Hematopoietic multipotent progenitor cell treated with erythropoietin and hydrocortisone succinate and interleukin-3 and kit ligand, for 8 days (in vitro differentiated cells): Measurements from ENCODE around the gene BCLAF1.

ENCODE experiments used
- DNase-seq: peaks from one replicate; pipeline ENCODE4 v3.0.0-alpha.2; 2015

The BCLAF1 gene, protein sequence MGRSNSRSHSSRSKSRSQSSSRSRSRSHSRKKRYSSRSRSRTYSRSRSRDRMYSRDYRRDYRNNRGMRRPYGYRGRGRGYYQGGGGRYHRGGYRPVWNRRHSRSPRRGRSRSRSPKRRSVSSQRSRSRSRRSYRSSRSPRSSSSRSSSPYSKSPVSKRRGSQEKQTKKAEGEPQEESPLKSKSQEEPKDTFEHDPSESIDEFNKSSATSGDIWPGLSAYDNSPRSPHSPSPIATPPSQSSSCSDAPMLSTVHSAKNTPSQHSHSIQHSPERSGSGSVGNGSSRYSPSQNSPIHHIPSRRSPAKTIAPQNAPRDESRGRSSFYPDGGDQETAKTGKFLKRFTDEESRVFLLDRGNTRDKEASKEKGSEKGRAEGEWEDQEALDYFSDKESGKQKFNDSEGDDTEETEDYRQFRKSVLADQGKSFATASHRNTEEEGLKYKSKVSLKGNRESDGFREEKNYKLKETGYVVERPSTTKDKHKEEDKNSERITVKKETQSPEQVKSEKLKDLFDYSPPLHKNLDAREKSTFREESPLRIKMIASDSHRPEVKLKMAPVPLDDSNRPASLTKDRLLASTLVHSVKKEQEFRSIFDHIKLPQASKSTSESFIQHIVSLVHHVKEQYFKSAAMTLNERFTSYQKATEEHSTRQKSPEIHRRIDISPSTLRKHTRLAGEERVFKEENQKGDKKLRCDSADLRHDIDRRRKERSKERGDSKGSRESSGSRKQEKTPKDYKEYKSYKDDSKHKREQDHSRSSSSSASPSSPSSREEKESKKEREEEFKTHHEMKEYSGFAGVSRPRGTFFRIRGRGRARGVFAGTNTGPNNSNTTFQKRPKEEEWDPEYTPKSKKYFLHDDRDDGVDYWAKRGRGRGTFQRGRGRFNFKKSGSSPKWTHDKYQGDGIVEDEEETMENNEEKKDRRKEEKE

DNA sequence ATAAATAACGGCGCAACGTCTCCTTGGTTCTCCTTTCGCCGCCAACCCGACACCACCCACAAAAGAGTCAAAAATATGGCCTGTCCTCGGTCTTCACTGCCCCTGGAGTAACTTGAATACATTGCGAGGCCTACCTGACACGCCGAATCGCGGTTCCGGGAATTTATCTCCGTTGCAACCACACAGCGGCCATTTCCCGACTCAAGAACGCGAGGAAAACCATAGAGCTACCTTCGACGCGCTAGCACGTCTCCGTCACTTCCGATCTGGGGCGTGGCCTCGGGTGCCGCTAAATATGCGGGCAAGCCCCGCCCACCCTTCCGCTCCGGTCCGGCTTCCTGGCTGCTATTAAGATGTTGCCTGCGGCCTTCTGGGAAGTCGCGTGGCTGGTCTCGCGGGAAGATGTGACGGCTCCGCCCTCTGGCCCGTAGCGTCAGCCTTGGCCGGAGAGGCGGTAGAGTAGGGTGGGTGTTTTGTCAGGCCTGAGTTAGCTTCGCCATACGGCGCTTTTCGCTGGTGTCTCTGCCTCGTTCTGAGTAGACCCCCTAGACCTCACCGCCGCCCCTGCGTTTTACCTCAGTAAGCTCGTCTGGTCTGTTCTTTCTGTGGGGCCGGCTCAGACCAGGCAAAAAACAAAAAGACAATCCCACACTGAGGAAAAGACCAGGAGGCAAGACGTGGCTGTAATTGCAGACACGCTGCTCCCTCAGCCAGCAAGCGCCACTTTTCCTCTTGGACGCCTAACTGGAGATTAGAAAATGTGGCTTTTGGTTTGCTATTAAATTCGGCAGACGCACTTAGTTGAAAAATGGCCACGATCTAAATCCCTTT, at the start of gene BCLAF1:
Gene BCLAF1 (minus strand): TSS at position 268 of the 831 bp plus-strand sequence. CDS start 9,980 bp downstream, outside the sequence.
- peak; percentile 99 for DNase-seq

DNA sequence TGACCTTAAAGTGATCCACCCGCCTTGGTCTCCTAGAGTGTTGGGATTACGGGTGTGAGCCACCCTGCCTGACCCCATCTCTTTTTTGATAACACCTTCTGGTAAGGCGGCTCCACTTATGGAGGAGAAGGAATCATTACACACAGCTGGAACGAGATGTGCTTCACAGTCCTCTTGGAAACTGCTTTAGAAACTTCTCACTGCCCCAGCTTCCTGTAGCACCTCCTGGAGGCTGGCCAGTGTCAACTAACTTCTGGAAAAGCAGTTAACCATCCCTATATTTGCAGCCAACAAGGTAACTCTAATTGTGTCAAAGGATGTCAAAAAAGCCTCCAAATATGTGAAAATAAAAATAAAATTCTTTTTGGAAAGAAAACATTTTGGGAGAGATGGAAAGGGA, 48.8 kb upstream of the BCLAF1 start:
- peak; percentile 21 for DNase-seq

DNA sequence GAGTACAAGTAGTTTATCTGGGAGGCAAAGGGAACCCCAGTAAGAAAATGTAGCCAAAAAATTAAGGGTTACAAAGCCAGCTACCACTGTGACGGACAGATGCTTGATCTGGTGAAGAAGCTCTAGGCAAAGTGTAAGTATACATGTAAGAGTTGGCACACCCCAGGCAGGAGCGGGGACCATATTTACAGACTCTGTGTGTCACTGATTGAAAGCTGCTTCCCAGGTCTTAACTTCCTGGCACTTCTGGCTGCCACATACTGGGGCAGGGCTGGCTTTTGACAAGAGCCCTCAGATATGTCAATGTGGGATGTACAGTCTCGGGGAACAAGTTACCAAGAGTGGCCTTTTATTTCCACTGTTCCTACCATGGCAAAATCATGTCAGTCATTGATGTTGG, 48.0 kb upstream of the BCLAF1 start:
- DNase-seq, result no peak

DNA sequence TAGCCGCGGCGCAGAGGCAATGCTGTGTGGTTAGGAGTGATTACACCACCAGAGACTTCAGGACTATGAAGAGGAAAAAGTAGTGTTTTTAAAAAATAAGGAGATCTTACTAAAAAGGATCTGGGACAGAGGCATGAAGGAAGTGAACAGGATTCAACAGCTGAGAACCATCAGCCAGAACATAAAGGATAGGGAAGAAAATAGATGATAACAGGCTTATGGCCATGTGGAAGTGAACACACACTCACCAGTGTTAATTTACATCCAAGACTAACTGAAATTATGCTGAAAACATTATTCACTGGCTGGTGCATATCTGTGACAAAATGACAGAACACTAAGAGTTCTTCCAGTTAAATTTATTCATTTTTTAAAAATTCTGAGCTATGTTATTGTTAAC, 47.5 kb upstream of the BCLAF1 start:
- no peak for DNase-seq

DNA sequence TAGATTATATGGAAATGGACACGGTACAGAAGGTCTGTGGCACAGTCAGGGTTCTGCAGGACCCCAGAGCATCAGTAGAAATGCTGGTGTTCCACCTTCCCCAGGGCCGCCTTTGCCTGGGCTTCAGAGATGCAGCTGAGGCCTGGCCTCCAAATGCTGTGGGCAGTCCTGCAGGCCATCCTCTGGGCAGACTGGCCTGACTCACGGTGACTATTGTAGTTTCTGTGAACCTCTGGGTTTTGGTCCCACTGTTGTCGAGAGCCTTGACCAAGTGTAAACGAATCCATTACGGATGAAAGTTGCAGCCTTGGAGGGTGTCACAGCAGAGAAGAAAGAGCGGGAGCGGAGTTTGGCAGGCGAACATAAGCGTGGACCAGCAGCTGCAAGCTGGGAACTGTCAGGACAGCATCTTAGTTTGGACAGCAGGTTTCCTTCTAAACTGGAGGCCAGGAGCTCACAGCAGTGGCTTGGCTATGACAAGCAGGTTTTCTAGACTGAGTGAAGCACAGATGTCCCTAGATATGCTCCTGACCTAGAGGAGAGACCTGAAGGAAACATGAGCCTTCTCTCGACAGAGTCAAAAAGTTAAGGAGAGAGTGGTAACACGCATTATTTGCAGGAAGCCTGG, 46.2 kb upstream of the BCLAF1 start:
- peak; percentile 15 for DNase-seq

DNA sequence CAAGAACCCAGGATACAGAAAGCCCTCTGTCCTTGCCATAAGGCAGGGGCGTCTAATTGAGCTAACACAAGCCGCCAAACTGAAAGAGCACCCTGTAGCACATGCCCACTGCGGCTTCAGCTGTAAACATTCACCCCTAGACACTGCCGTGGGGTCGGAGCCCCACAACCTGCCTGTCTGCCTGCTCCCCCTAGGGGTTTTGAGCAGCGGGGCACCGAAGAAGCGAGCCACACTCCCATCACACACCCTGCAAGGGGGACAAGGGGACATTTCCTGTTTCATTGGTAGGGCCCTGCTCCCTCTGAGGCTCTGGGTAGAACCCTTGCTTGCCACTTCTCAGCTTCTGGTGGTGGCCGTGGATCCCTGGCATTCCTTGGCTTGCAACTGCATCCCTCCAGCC, 45.2 kb upstream of the BCLAF1 start:
- peak; percentile 37 for DNase-seq

DNA sequence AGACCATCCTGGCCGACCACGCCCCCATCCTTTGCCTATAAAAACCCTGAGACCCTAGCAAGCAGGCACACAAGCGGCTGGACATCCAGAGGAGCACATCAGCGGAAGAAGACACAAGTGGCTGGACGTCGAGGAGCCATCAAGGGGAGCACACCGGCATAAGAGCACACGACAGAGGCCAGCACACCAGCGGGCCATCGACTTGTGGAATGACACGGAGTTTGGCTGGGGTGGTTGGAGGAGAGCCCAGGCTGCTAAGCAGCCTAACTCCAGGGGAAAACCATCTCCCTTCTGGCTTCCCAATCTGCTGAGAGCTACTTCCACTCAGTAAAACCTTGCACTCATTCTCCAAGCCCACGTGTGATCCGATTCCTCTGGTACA, 44.8 kb upstream of the BCLAF1 start:
- no peak for DNase-seq

DNA sequence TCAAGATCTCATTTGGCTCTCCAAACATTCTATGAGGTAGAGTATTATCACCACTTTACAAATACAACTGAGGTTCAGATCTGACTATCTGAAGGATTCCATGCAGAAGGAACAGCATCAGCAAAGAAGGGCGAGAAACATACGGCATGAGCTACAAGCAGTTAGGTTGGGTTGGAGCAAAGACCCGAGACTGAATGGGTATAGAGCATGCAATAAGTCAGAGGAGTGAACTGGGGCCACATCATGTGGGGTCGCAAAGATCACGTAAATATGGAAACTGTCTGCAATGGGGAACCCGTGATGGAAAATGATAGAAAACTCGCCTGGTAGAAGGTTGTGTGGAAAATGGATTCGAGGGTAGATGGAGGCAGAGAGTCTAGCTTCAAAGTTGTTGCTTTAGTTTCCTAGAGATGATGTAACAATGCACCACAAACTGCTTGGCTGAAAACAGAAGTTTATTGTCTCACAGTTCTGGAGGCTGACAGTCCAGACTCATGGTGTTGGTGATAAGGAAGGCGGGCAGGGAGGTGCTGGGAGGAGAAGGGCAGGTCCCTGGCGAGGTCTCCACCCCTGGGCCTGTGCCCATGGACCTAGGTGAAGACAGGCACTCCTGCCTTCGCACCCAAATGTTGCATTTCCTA, 44.3 kb upstream of the BCLAF1 start:
- DNase-seq, result peak; percentile 97

DNA sequence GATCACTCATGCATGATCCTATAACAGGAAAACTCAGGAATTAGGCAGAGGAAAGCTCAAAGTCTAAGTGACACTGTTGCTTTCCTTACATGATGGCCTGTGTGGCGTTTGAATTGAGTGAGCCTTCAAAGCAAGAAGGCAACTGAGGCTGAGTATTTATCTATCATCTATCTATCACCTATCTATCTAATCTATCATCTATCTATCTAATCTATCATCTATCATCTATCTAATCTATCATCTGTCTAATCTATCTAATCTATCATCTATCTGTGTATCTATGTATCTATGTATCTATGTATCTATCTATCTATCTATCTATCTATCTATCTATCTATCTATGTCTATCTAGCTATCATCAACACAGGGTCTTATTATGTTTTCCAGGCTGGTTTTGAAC, 41.8 kb upstream of the BCLAF1 start:
- DNase-seq, result no peak

DNA sequence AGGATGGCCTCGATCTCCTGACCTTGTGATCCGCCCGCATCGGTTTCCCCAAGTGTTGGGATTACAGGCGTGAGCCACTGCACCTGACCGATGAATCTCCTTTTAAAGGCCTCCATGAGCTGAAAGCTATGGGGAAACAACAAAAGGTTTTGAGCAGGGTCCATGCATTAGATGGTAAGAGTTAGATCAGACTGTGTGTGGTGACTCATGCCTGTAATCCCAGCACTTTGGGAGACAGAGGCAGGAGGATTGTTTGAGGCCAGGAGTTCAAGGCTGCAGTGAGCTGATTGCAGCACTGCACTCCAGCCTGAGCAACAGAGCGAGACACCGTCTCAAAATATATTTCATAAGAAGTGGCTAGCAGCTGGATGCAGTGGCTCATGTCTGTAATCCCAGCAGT, 41.0 kb upstream of the BCLAF1 start:
- DNase-seq, result no peak

DNA sequence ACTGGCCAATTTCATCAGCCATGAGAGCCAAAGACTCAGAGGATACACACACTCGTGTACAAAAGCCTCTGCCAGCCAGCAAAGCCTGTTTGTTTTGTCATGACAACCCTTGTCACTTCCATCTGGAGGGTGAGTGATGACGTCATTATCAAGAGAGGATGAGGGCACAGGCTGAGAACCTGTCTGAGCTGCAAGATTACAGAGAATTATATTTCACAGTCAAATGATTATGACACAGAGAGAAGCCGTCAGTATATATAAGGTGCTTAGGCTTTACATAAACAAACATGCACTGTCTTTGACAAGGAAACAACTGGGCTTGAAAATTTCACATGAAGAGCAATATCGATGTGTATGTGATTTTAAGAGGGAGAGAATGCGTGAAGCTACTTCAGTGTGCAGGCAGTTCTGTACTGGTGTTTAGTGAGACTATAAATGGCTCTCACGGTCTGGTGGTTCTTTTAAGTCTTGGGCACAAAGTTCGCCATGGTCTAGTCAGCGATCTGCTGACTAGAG, 36.5 kb upstream of the BCLAF1 start:
- peak; percentile 46 for DNase-seq

DNA sequence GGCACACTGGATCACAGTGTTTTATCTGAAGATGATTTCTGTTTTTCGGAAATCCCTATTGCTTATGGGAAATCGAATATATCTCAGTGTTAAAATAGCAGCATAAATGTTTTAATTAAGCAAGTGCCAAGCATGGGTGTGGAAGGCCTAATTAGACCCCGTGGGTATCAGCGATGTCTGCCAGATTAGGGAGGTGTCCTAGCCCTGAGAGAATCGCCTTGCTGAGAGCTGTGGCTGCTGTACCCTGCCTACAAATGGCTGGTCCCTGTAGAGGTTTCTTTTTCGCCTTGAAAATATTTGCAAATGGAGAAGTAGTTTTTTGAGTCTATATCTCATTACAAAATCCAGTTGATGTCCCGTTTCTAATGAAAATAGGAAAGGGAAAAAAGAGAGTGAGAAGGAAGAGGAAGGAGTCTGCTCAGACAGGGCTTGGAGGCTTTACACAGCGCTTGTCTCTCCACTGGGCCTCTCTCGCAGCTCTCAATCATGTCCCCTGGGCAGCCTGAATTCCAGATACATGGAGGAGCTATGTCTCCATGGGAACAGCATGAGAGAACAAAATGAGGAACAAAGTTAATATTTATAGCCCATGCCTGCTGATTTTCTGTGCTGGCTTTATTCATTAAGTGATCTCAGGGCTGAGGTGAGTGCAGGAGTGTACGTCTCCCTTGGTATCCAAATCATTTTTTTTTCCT, 35.2 kb upstream of the BCLAF1 start:
- no peak for DNase-seq

DNA sequence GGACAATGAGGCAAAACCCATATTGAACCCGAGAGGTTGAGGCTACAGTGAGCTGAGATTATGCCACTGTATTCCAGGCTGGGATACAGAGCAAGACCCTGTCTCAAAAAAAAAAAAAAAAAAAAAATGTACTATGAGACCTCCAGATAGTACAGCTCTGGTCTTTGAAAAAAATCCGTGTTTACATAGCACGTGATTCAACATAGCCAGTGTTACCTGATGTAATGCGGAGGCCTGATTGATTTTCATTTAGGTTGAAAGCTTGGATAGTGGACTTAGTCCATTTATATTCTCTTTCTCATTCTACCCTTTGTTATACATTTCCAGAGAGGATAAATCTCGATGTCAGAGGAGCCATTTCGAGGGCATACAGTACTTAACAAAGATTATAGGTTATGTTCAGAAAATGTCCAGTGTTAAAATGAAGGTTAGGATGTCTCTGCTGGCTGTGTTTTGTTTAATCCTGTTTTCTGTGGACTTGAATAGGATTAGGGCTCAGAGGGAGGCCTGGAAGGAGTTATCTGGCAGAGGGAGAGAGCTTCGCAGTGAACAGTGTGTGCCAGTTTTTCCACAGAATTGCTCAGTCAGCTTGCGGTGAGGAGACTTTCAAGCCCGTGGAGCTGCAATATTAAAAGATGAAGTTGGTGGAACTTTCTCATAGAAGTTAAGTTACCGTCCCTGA, 33.9 kb upstream of the BCLAF1 start:
- DNase-seq, result no peak

DNA sequence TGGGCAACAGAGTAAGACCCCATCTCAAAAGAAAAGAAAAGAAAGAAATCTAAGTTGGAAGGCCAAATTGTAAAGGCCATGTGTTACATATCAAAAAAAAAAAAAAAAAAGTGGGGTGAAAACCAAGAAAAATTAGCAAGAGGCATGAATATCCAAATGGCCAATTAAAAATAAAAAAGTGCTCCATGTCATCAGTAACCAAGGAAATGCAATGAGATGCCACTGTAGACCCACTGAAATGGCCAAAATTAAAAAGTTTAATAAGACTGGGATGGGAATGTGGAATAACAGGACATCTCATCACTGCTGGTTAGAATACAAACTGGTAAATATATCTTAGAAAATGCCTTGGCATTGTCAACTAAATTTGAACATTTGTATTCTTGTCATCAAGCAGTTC, 30.1 kb upstream of the BCLAF1 start:
- no peak for DNase-seq

DNA sequence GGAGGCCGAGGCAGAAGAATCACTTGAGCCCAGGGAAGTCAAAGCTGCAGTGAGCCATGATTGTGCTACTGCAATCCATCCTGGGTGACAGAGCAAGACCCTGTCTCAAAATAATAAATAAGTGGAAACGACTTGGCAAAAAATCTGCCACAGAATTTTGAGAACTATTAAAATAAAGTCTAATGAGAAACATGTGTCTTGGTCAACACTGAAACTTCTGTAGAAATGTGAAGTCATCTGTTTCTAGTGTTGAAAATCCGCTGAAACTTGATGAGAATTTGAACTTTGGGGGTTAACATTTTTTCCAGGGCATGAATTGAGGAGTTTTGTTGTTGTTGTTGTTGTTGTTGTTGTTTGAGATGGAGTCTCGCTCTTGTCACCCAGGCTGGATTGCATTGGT, 29.0 kb upstream of the BCLAF1 start:
- no peak for DNase-seq

DNA sequence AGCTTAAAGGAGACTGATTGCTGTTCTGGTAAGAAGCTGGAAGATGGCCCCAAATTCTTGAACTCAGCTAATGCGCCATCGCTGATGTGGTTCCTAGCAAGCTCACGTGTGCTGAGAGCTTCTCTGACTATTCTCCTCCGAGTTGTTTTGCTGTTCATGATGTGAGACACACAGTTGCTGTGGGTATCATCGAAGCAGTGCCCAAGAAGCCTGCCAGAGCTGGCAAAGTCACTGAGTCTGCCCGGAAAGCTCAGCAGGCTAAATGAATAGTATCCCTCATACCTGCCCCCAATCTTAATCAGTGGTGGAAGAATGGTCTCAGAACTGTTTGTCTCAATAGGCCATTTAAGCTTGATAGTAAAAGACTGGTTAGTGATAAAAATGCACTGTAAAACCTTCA, 28.3 kb upstream of the BCLAF1 start:
- DNase-seq, result no peak

DNA sequence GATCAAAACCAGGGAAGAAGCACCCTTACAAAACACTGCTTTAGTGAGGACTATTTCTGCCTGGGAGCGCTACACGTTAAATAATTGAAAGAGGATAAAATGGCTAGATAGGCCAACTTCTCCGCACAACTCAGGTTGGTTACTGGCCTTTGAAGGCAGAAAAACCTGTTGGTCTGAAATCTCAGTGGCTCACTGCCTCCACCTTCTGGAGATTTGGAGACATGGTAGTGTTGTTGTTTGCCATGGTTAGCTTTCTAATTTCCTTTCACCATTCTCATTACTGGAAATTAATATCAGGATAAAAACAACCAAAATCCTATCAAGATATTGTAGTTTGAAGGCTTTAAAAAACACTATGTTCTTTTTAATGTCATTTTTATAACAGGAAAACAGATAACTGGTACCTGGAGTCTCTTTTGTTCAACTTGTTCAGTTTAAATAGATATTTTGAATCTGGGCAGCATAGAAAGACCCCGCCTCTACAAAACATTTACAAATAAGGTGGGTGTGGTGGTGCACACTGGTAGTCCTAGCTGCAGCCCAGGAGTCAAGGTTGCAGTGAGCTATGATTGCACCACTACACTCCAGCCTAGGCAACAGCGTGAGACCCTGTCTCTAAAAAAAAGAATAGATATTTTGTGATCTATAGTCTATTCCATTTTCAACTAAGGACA, 27.5 kb upstream of the BCLAF1 start:
- DNase-seq, result peak; percentile 82

DNA sequence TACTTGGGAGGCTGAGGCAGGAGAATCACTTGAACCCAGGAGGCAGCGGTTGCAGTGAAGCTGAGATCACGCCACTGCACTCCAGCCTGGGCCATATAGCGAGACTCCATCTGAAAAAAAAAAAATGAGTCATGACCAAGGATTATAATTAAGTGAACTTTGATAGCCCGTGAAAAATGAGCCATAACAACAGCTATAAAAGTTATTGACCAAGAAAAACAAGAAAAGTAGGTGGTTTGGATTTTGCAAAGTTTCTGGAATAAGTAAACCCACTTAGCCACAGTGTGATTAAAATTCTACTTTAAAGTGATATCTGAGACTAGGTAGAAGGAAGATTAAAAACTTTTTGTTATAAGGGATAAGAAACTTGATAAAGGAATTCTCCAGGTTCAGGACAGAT, 25.9 kb upstream of the BCLAF1 start:
- DNase-seq, result no peak

DNA sequence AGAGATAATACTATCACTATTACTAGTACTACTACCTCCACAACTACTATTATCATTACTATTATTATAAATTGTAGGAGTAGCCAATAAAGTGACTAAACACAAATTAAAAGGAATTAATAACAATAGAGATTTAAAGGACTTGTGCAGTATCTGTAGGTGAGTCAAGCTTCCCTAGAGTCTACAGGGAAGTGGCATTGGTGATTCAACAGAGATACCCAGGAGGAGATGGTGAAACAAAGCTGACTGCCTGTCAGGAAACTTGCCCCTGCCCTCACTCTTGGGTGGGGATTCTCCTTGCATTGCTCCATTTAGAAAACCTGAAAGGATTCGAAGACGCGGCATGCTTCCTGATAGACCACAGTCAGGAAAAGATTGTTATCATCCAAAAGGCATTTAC, 23.3 kb upstream of the BCLAF1 start:
- no peak for DNase-seq

DNA sequence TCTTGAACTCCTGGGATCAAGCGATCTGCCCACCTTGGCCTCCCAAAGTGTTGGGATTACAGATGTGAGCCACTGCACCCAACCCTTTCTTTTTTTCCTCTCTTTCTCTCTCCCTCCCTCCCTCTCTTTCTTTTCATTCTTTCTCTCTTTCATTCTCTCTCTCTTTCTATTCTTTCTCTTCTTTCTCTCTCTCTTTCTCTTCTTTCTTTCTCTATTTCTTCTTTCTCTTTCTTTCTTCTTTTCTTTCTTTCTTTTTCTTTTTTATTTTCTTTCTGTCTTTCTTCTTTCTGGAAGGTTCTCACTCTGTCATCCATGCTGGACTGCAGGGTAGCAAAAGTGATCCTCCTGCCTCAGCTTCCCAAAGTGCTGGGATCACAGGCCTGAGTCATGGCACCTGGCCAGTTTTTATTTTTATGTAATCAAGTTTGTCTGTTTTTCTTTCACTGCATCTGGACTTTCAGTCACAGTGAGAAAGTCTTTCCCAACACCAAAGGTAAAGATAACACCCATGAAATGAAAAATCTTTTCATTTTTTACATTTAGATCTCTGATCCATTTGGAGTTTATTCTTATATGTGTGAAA, 20.2 kb upstream of the BCLAF1 start:
- no peak for DNase-seq
